NT2/D1 (cell line): ENCODE measurements around the gene COPZ1.

Source experiments
- SUZ12 ChIP-seq: IDR thresholded peaks from 2 replicates; pipeline ENCODE4 v1.6.1; 2011; ENCODE audit not compliant: insufficient read length, insufficient read depth; ENCODE audit errors: extremely low read depth
- YY1 ChIP-seq: IDR thresholded peaks from 2 replicates; pipeline ENCODE4 v1.6.1; 2011; ENCODE audit not compliant: insufficient read length, insufficient read depth
- ZNF274 ChIP-seq: IDR thresholded peaks from 2 replicates; pipeline ENCODE4 v1.6.1; 2011; ENCODE audit warnings: mild to moderate bottlenecking, low read depth, low read length

- TF ChIP-seq ZNF274 = no peak
- no peak for TF ChIP-seq SUZ12
- no peak for TF ChIP-seq YY1
Observed at GRCh38 chr12:54388237-54389133, 63.6 kb downstream of the COPZ1 start.
